Activated CD8-positive, alpha-beta T cell treated with anti-CD3 and anti-CD28 coated beads, Interleukin-2, amount 10 ng/mL, durations not matched to agents 7 days and 5 days (primary cell): Measurements from ENCODE around the gene LRP1. TPM values are rescaled to one million over a fixed set of nuclear protein-coding genes. Genes with fewer than 3 reads are reported as not detected.
"Not testable (repeated sequence)": the region's sequence is repeated elsewhere in the genome, so short reads cannot be mapped to it uniquely, and the experiment has no call there.

Source experiments
- ATAC-seq: fragments of 150-1000 bp; cut with Tn5 transposase; one replicate; pipeline ENCODE4 v1.10.0; 2021; ENCODE audit warnings: moderate library complexity
- CTCF ChIA-PET: fragments of 350-600 bp; sonication (Branson Sonifier 250); formaldehyde crosslinking; loops from one replicate; lab custom pipeline; 2021; ENCODE audit warnings: antibody characterized with exemption; lab: Charles Lee
- POLR2A ChIA-PET: fragments of 350-600 bp; sonication (Branson Sonifier 250); formaldehyde crosslinking; loops from one replicate; lab custom pipeline; 2021; ENCODE audit warnings: antibody characterized with exemption; lab: Charles Lee
- DNase-seq: peaks from one replicate; pipeline ENCODE4 v3.0.0-alpha.2; 2020
- H3K27ac Mint-ChIP-seq: one replicate; pipeline ENCODE4 v1.8.0; 2021; ENCODE audit warnings: mild to moderate bottlenecking, mixed read lengths
- H3K27me3 Mint-ChIP-seq: one replicate; pipeline ENCODE4 v1.8.0; 2021; ENCODE audit warnings: low read depth, mixed read lengths
- H3K36me3 Mint-ChIP-seq: one replicate; pipeline ENCODE4 v1.8.0; 2021; ENCODE audit warnings: low read depth, mixed read lengths
- H3K4me1 Mint-ChIP-seq: one replicate; pipeline ENCODE4 v1.8.0; 2021; ENCODE audit warnings: low read depth, mixed read lengths
- H3K4me3 Mint-ChIP-seq: one replicate; pipeline ENCODE4 v1.8.0; 2021; ENCODE audit warnings: mild to moderate bottlenecking, mixed read lengths
- H3K9me3 Mint-ChIP-seq: one replicate; pipeline ENCODE4 v1.8.0; 2022; ENCODE audit warnings: mixed read lengths; ENCODE audit not compliant: insufficient read depth
- total RNA-seq, 2 experiments: library from RNA; stranded (reverse); gene quantifications; one replicate each; pipeline ENCODE4 v1.2.3, GENCODE V29; 2021

LRP1 gene
- total RNA-seq, 2 experiments from 2014 or later: 0.39 to 0.40 TPM

GRCh38 chr12:57112492-57113294 is 15.6 kb upstream of the LRP1 start:
- Mint-ChIP-seq H3K4me3 (peak overlapping the region; percentile 91), H3K27me3 (peaks cover 5% of the 10 kb centered on the region), H3K36me3 (peaks cover 19% of the 10 kb centered on the region), H3K9me3 (no peaks in the 10 kb centered on the region), H3K4me1 (peaks cover 38% of the 10 kb centered on the region), H3K27ac (peak overlapping the region; percentile 95)
- POLR2A ChIA-PET: interaction anchor here (0.5 to 7.1 kb wide), 29 partner anchors 9 to 387 kb away, joined by 3 to 95 read pairs (median 7); partner anchors contain the start of genes LRP1, NAB2, NACA and NEMP1
- ATAC-seq: no peak
- CTCF ChIA-PET: interaction anchor here (0.7 to 11.4 kb wide), 43 partner anchors 10 to 484 kb away, joined by 3 to 233 read pairs (median 6); partner anchors contain the start of genes GLI1, HSD17B6, LRP1 and MYO1A
- no peak for DNase-seq

- ChIA-PET CTCF (interaction anchor here (1.3 to 12.3 kb wide), 6 partner anchors 7 to 69 kb away, joined by 3 to 178 read pairs (median 10); no protein-coding TSS in a partner anchor), POLR2A (no interaction called here)
- Mint-ChIP-seq H3K27me3 (peaks cover 5% of the 10 kb centered on the region), H3K4me3 (no peak overlapping the region), H3K4me1 (peaks cover 22% of the 10 kb centered on the region), H3K36me3 (no peaks in the 10 kb centered on the region), H3K27ac (no peak overlapping the region), H3K9me3 (no peaks in the 10 kb centered on the region)
- no peak for ATAC-seq
- no peak for DNase-seq
These were observed 11.6 kb upstream of the LRP1 start for GRCh38 chr12:57116580-57117281.

- peaks cover 10% of the 10 kb centered on the region for H3K4me1 Mint-ChIP-seq
- H3K9me3 Mint-ChIP-seq: peaks cover 5% of the 10 kb centered on the region
- H3K27ac Mint-ChIP-seq: no peak overlapping the region
- no peaks in the 10 kb centered on the region for H3K36me3 Mint-ChIP-seq
- no peak overlapping the region for H3K4me3 Mint-ChIP-seq
- POLR2A ChIA-PET: no interaction called here
- H3K27me3 Mint-ChIP-seq: peaks cover 9% of the 10 kb centered on the region
- CTCF ChIA-PET: interaction anchor here (0.8 to 12.3 kb wide), 5 partner anchors 9 to 117 kb away, joined by 3 to 178 read pairs (median 3); partner anchors contain the start of gene LRP1
- DNase-seq (no peak), ATAC-seq (no peak)
These were observed 9.5 kb upstream of the LRP1 start for GRCh38 chr12:57118711-57119271.

GRCh38 chr12:57119294-57120085 is 8.8 kb upstream of the LRP1 start:
- H3K27ac Mint-ChIP-seq: no peak overlapping the region
- peaks cover 14% of the 10 kb centered on the region for H3K27me3 Mint-ChIP-seq
- H3K4me1 Mint-ChIP-seq: peaks cover 10% of the 10 kb centered on the region
- ChIA-PET POLR2A (no interaction called here), CTCF (interaction anchor here (1.4 to 12.3 kb wide), 3 partner anchors 8 to 66 kb away, joined by 4 to 178 read pairs (median 83); partner anchors contain the start of gene STAT6)
- DNase-seq (no peak), ATAC-seq (no peak)
- no peaks in the 10 kb centered on the region for H3K36me3 Mint-ChIP-seq
- H3K9me3 Mint-ChIP-seq: peaks cover 8% of the 10 kb centered on the region
- no peak overlapping the region for H3K4me3 Mint-ChIP-seq

- POLR2A ChIA-PET: interaction anchor here (1.4 kb wide), 1 partner anchor 10 kb away, joined by 3 read pairs; no protein-coding TSS in a partner anchor
These were observed 7.6 kb upstream of the LRP1 start for GRCh38 chr12:57120718-57121117.

GRCh38 chr12:57123813-57124212 is 4.5 kb upstream of the LRP1 start:
- no peak overlapping the region for H3K27ac Mint-ChIP-seq
- ATAC-seq (no peak), DNase-seq (no peak)
- ChIA-PET CTCF (interaction anchor here (0.8 to 12.3 kb wide), 32 partner anchors 8 to 135 kb away, joined by 3 to 178 read pairs (median 4); partner anchors contain the start of genes NEMP1 and STAT6), POLR2A (interaction anchor here (1.2 kb wide), 1 partner anchor 12 kb away, joined by 9 read pairs; no protein-coding TSS in a partner anchor)
- no peaks in the 10 kb centered on the region for H3K36me3 Mint-ChIP-seq
- H3K27me3 Mint-ChIP-seq: peaks cover 29% of the 10 kb centered on the region
- no peak overlapping the region for H3K4me3 Mint-ChIP-seq
- peaks cover 8% of the 10 kb centered on the region for H3K9me3 Mint-ChIP-seq
- peaks cover 10% of the 10 kb centered on the region for H3K4me1 Mint-ChIP-seq

More at GRCh38 chr12:57120718-57121117, 7.6 kb upstream of the LRP1 start:
- peaks cover 10% of the 10 kb centered on the region for H3K4me1 Mint-ChIP-seq
- not testable (repeated sequence) for H3K4me3 Mint-ChIP-seq, H3K27ac Mint-ChIP-seq, H3K36me3 Mint-ChIP-seq, DNase-seq, H3K9me3 Mint-ChIP-seq, ATAC-seq
- CTCF ChIA-PET: interaction anchor here (0.9 to 12.3 kb wide), 5 partner anchors 9 to 114 kb away, joined by 3 to 178 read pairs (median 83); partner anchors contain the start of gene STAT6
- peaks cover 21% of the 10 kb centered on the region for H3K27me3 Mint-ChIP-seq

GRCh38 chr12:57124261-57124877 is 3.9 kb upstream of the LRP1 start:
- peaks cover 29% of the 10 kb centered on the region for H3K27me3 Mint-ChIP-seq
- peaks cover 5% of the 10 kb centered on the region for H3K4me1 Mint-ChIP-seq
- POLR2A ChIA-PET: interaction anchor here (1.2 kb wide), 1 partner anchor 12 kb away, joined by 9 read pairs; no protein-coding TSS in a partner anchor

GRCh38 chr12:57126061-57126460 is 2.2 kb upstream of the LRP1 start:
- ChIA-PET POLR2A (interaction anchor here (1.0 kb wide), 1 partner anchor 14 kb away, joined by 3 read pairs; no protein-coding TSS in a partner anchor), CTCF (interaction anchor here (1.2 to 12.3 kb wide), 8 partner anchors 14 to 117 kb away, joined by 3 to 178 read pairs (median 16); partner anchors contain the start of gene STAT6)
- Mint-ChIP-seq H3K4me1 (peaks cover 4% of the 10 kb centered on the region), H3K27ac (no peak overlapping the region), H3K27me3 (peaks cover 44% of the 10 kb centered on the region), H3K36me3 (no peaks in the 10 kb centered on the region), H3K9me3 (peaks cover 8% of the 10 kb centered on the region), H3K4me3 (no peak overlapping the region)
- no peak for DNase-seq
- no peak for ATAC-seq

More at GRCh38 chr12:57124261-57124877, 3.9 kb upstream of the LRP1 start:
- H3K36me3 Mint-ChIP-seq: no peaks in the 10 kb centered on the region
- peaks cover 8% of the 10 kb centered on the region for H3K9me3 Mint-ChIP-seq
- DNase-seq (peak; percentile 85), ATAC-seq (peak; percentile 65)
- CTCF ChIA-PET: interaction anchor here (0.6 to 12.3 kb wide), 37 partner anchors 8 to 136 kb away, joined by 3 to 178 read pairs (median 4); partner anchors contain the start of genes NEMP1, SHMT2 and STAT6
- no peak overlapping the region for H3K27ac Mint-ChIP-seq
- H3K4me3 Mint-ChIP-seq: no peak overlapping the region

GRCh38 chr12:57126561-57126960 is 1.7 kb upstream of the LRP1 start:
- Mint-ChIP-seq H3K4me3 (no peak overlapping the region), H3K9me3 (peaks cover 8% of the 10 kb centered on the region), H3K4me1 (peaks cover 4% of the 10 kb centered on the region), H3K27me3 (peaks cover 49% of the 10 kb centered on the region), H3K36me3 (no peaks in the 10 kb centered on the region), H3K27ac (no peak overlapping the region)
- POLR2A ChIA-PET: no interaction called here
- CTCF ChIA-PET: interaction anchor here (1.1 to 12.3 kb wide), 8 partner anchors 15 to 118 kb away, joined by 3 to 178 read pairs (median 10); partner anchors contain the start of gene STAT6
- ATAC-seq: no peak
- DNase-seq: no peak
